HepG2 (cell line): Measurements from ENCODE around the gene POLR3K. TPM values are rescaled to one million over a fixed set of nuclear protein-coding genes. Genes with fewer than 3 reads are reported as not detected.

Experiments
- ATAC-seq: fragments of 200-7000 bp; cut with Tn5 transposase; 3 replicates; pipeline ENCODE4 v1.9.1; 2020; ENCODE audit warnings: mild to moderate bottlenecking, moderate library complexity
- BruUV-seq: library from RNA; stranded (reverse); fragments of 400-500 nt; replicated peaks from 2 replicates; lab custom pipeline; 2021; lab: Mats Ljungman, UMichigan
- CTCF ChIA-PET: fragments of 300-600 bp; formaldehyde crosslinking; extraction: SDS; loops from one replicate; lab custom pipeline; 2021; ENCODE audit warnings: low total read pairs, inconsistent platforms, low intra/inter-chr PET ratio; lab: Yijun Ruan, JAX
- POLR2A ChIA-PET: fragments of 350-600 bp; sonication (Branson Sonifier 250); formaldehyde crosslinking; loops from one replicate; lab custom pipeline; 2020; ENCODE audit warnings: antibody characterized with exemption, inconsistent platforms; lab: Yijun Ruan, JAX
- DNase-seq: peaks from one replicate; pipeline ENCODE4 v3.0.0-alpha.2; 2015; ENCODE audit warnings: low spot score
- FAIRE-seq: peaks from 3 replicates; lab custom pipeline; 2011; peaks lifted over from hg19 to GRCh38; lab: Jason Lieb, UNC
- H2AFZ ChIP-seq: one replicate; pipeline ENCODE4 v1.6.1; 2011; ENCODE audit warnings: low read length, inconsistent platforms
- H3K27ac ChIP-seq: fragments of 300-600 bp; 3 replicates; pipeline ENCODE4 v1.8.0; 2011; ENCODE audit warnings: mixed run types, mild to moderate bottlenecking, mixed read lengths, low read length, inconsistent platforms; ENCODE audit not compliant: insufficient read depth; ENCODE audit errors: extremely low read length
- H3K27me3 ChIP-seq, 2 experiments: fragments of 200-600 bp in 1 of 2; 2 replicates in 1 of 2; 3 replicates in 1 of 2; pipeline versions ENCODE4 v1.6.0 to v1.8.0; 2011; ENCODE audit warnings: low read length in 2 of 2, mild to moderate bottlenecking in 2 of 2, moderate library complexity in 2 of 2, inconsistent platforms in 1 of 2; ENCODE audit not compliant: insufficient read depth in 2 of 2, control insufficient read depth in 1 of 2
- H3K36me3 ChIP-seq, 2 experiments: fragments of 200-600 bp in 1 of 2; replicated peaks in 1 of 2; 2 replicates in 1 of 2; 3 replicates in 1 of 2; pipeline versions ENCODE4 v1.5.1 to v1.8.0; 2011; ENCODE audit warnings: low read length in 2 of 2, inconsistent platforms in 1 of 2; ENCODE audit not compliant: insufficient read depth in 2 of 2, control insufficient read depth in 1 of 2
- H3K4me1 ChIP-seq: 2 replicates; pipeline ENCODE4 v1.5.1; 2012; ENCODE audit warnings: low read length, inconsistent platforms; ENCODE audit not compliant: insufficient read depth
- H3K4me2 ChIP-seq: 2 replicates; pipeline ENCODE4 v1.6.0; 2011; ENCODE audit warnings: low read depth, low read length, inconsistent platforms
- H3K4me3 ChIP-seq, 3 experiments: fragments of 200-600 bp in 1 of 3; sonication (generic), shearing (Covaris generic) in 1 of 3; replicated peaks in 1 of 3; 2 replicates each; pipeline ENCODE4 v1.5.1; 2011 to 2016; ENCODE audit warnings: low read length in 3 of 3, inconsistent platforms in 2 of 3, low read depth in 2 of 3, mild to moderate bottlenecking in 2 of 3, control low read depth in 1 of 3, mixed read lengths in 1 of 3; ENCODE audit not compliant: insufficient read depth in 1 of 3
- H3K79me2 ChIP-seq: one replicate; pipeline ENCODE4 v1.6.1; 2011; ENCODE audit warnings: low read length, inconsistent platforms; ENCODE audit not compliant: insufficient read depth
- H3K9ac ChIP-seq: 2 replicates; pipeline ENCODE4 v1.6.0; 2011; ENCODE audit warnings: mild to moderate bottlenecking, low read depth, low read length, inconsistent platforms; ENCODE audit not compliant: insufficient read depth
- H3K9me3 ChIP-seq: 2 replicates; pipeline ENCODE4 v1.5.1; 2012; ENCODE audit warnings: mild to moderate bottlenecking, low read length
- H4K20me1 ChIP-seq: 2 replicates; pipeline ENCODE4 v1.6.0; 2011; ENCODE audit warnings: inconsistent platforms, mild to moderate bottlenecking, low read length, moderate library complexity; ENCODE audit not compliant: insufficient read depth
- ARNT ChIP-seq: fragments of 450-650 bp; IDR thresholded peaks from 2 replicates; pipeline ENCODE4 v1.6.1; 2017
- EEA1 ChIP-seq: sonication (generic); formaldehyde crosslinking; IDR thresholded peaks from 2 replicates; pipeline ENCODE4 v1.5.1; 2020; ENCODE audit warnings: mild to moderate bottlenecking, missing genetic modification reagents, borderline replicate concordance
- IKZF1 ChIP-seq: fragments of 450-650 bp; IDR thresholded peaks from 2 replicates; pipeline ENCODE4 v1.7.1; 2016
- KLF12 ChIP-seq: sonication (generic); formaldehyde crosslinking; IDR thresholded peaks from 2 replicates; pipeline ENCODE4 v1.4.0; 2020; ENCODE audit warnings: missing genetic modification reagents, borderline replicate concordance
- MAFG ChIP-seq: sonication (generic); formaldehyde crosslinking; IDR thresholded peaks from 2 replicates; pipeline ENCODE4 v1.5.1; 2020; ENCODE audit warnings: mild to moderate bottlenecking, missing genetic modification reagents
- SATB2 ChIP-seq: sonication (generic); formaldehyde crosslinking; IDR thresholded peaks from 2 replicates; pipeline ENCODE4 v1.5.0; 2020; ENCODE audit warnings: missing genetic modification reagents
- ZNF776 ChIP-seq: sonication (generic); formaldehyde crosslinking; IDR thresholded peaks from 2 replicates; pipeline ENCODE4 v1.4.0; 2020; ENCODE audit warnings: mild to moderate bottlenecking, missing genetic modification reagents
- ZNF782 ChIP-seq: sonication (generic); formaldehyde crosslinking; IDR thresholded peaks from 2 replicates; pipeline ENCODE4 v1.4.0; 2020; ENCODE audit warnings: missing genetic modification reagents, mild to moderate bottlenecking, borderline replicate concordance
- ZSCAN22 ChIP-seq: sonication (generic); formaldehyde crosslinking; IDR thresholded peaks from 2 replicates; pipeline ENCODE4 v1.4.0; 2020; ENCODE audit warnings: mild to moderate bottlenecking, missing genetic modification reagents
- WGBS: methylation state at CpG from one replicate; pipeline ENCODE4 v1.1.6; 2017; ENCODE audit warnings: low lambda C conversion rate; 5-methylcytosine and 5-hydroxymethylcytosine counted together
- in situ Hi-C: cut with HindIII; loops from 2 replicates; pipeline ENCODE4 v1.10.0; 2017; ENCODE audit warnings: low pct_unique_long_range_greater_than_20kb; ENCODE audit not compliant: extremely low pct_ligation_motif_present
- intact Hi-C: fragments of 100-400 bp; cut with micrococcal nuclease; formaldehyde crosslinking; loops from one replicate; pipeline ENCODE4 v1.10.0; 2022; ENCODE audit not compliant: unreplicated experiment
- polyA plus RNA-seq, 8 experiments: library from polyadenylated mRNA; depleted of rRNA in 3 of 8; stranded (reverse) in 7 of 8; unstranded in 1 of 8; fragments of >200 nt; fragmentation: Illumina TruSeq in 4 of 8; extraction: Trizol in 4 of 8; gene quantifications; 2 replicates each; pipeline versions ENCODE4 v1.2.1 to v1.2.3, GENCODE V29; 2011 to 2016; ENCODE audit warnings: low read depth in 4 of 8, missing spikeins in 1 of 8, mixed read lengths in 1 of 8; ENCODE audit not compliant: insufficient read depth in 1 of 8
- total RNA-seq, 5 experiments: library from RNA; depleted of rRNA; stranded (reverse); fragments of >200 nt; fragmentation: Illumina TruSeq; extraction: Trizol; gene quantifications; 2 replicates each; pipeline ENCODE4 v1.2.3, GENCODE V29; 2016; ENCODE audit warnings: low read depth in 1 of 5
- TF ChIP-seq, protein P1 (sequence below): sonication (generic); formaldehyde crosslinking; IDR thresholded peaks from 2 replicates; pipeline ENCODE4 v1.4.0; 2020; ENCODE audit warnings: missing genetic modification reagents

The POLR3K gene
- total and polyA plus RNA-seq, 2 of the 13 experiments (the other 11 are each of a cell fraction or from before 2014, with no cell fraction given), result 14.8 to 18.8 TPM

DNA sequence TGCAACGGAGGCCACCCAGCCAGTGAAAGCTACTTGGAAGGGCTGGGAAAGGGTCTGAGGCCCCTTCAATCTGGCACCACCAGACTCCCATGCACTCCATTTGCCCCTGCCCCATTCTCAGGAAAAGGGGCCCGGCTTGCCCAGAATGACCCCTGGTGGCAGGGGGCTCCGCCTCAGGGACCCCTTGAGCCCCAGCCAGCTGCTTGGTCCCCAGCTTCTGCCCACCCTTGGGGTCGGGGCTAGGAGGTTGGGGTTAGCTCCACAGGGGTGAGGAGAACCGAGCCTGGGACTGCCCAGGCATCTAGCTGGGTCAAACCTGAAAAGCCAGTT lies 17.8 kb upstream of the POLR3K start:
- intact Hi-C loops, result no loop called here
- FAIRE-seq, result peak; percentile 40
- no peak overlapping the region; the same call in 1 of the 2 replicates for H3K9ac ChIP-seq
- ChIA-PET CTCF (interaction anchor here (1.8 kb wide), 1 partner anchor 26 kb away, joined by 8 read pairs; no protein-coding TSS in a partner anchor), POLR2A (interaction anchor here (1.1 to 1.5 kb wide), 3 partner anchors 18 to 282 kb away, joined by 3 to 5 read pairs (median 3); partner anchors contain the start of genes AXIN1 and POLR3K)
- no peak for DNase-seq
- no peaks in the 10 kb centered on the region for H3K36me3 ChIP-seq
- peaks cover 84% of the 10 kb centered on the region for H3K4me1 ChIP-seq
- H3K9me3 ChIP-seq, result no peaks in the 10 kb centered on the region
- TSS peak; percentile 66 for BruUV-seq
- no peaks in the 10 kb centered on the region for H3K79me2 ChIP-seq
- no peak overlapping the region for H3K27ac ChIP-seq
- peaks cover 2 to 8% of the 10 kb centered on the region in 2 experiments; a peak in 1 of 5 replicates for H3K27me3 ChIP-seq
- peak overlapping the region; percentile 98 for H3K4me2 ChIP-seq
- WGBS, result 35% methylated on average over 3 of the region's 5 CpGs
- in situ Hi-C loops, result no loop called here
- no peak overlapping the region for H2AFZ ChIP-seq
- 0 out of 2 replicates have a peak, but pooled peaks cover 6% of the 10 kb centered on the region for H4K20me1 ChIP-seq
- TF ChIP-seq ZSCAN22 (CRISPR knock-in tag) (no peak), ZNF782 (CRISPR knock-in tag) (no peak), ZNF776 (CRISPR knock-in tag) (no peak), IKZF1 (no peak), KLF12 (CRISPR knock-in tag) (no peak), SATB2 (CRISPR knock-in tag) (no peak), ARNT (no peak), MAFG (CRISPR knock-in tag) (no peak), EEA1 (CRISPR knock-in tag) (no peak)
- TF ChIP-seq, protein P1, sequence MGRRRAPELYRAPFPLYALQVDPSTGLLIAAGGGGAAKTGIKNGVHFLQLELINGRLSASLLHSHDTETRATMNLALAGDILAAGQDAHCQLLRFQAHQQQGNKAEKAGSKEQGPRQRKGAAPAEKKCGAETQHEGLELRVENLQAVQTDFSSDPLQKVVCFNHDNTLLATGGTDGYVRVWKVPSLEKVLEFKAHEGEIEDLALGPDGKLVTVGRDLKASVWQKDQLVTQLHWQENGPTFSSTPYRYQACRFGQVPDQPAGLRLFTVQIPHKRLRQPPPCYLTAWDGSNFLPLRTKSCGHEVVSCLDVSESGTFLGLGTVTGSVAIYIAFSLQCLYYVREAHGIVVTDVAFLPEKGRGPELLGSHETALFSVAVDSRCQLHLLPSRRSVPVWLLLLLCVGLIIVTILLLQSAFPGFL (CRISPR knock-in tag), result no peak
- ATAC-seq, result no peak
- H3K4me3 ChIP-seq, result peak overlapping the region; percentile 60 to 81 (median 63)
